Coronary artery (tissue), 2 donors: Measurements from ENCODE around the gene RAB23.

Experiments
- DNase-seq: peaks from one replicate; pipeline ENCODE4 v3.0.0-alpha.2; 2017; ENCODE audit warnings: low spot score
- H3K27ac ChIP-seq, 2 donors: fragments of 200-600 bp; sonication (generic); one replicate each; pipeline ENCODE4 v1.5.1; 2016 to 2019
- H3K4me3 ChIP-seq: fragments of 200-600 bp; sonication (generic); 2 replicates; pipeline ENCODE4 v1.5.1; 2016; ENCODE audit warnings: mild to moderate bottlenecking, moderate library complexity
- CTCF ChIP-seq: fragments of 200-600 bp; sonication (generic); IDR thresholded peaks from one replicate; pipeline ENCODE4 v1.5.1; 2019; ENCODE audit warnings: antibody characterized with exemption

RAB23 gene

GRCh38 chr6:57183336-57183735 is 38.8 kb downstream of the RAB23 start:
- no peak for DNase-seq
- no peak for TF ChIP-seq CTCF
- H3K4me3 ChIP-seq = no peak overlapping the region
- H3K27ac ChIP-seq = no peak overlapping the region

GRCh38 chr6:57182017-57182432 is 40.1 kb downstream of the RAB23 start:
- no peak overlapping the region for H3K4me3 ChIP-seq
- no peak for DNase-seq
- H3K27ac ChIP-seq = peak overlapping the region in 1 of 2 donors; percentile 18
- TF ChIP-seq CTCF = no peak

GRCh38 chr6:57180596-57180995 is 41.5 kb downstream of the RAB23 start:
- Histone ChIP-seq H3K4me3 (no peak overlapping the region), H3K27ac (no peak overlapping the region)
- no peak for TF ChIP-seq CTCF
- DNase-seq = no peak

DNA sequence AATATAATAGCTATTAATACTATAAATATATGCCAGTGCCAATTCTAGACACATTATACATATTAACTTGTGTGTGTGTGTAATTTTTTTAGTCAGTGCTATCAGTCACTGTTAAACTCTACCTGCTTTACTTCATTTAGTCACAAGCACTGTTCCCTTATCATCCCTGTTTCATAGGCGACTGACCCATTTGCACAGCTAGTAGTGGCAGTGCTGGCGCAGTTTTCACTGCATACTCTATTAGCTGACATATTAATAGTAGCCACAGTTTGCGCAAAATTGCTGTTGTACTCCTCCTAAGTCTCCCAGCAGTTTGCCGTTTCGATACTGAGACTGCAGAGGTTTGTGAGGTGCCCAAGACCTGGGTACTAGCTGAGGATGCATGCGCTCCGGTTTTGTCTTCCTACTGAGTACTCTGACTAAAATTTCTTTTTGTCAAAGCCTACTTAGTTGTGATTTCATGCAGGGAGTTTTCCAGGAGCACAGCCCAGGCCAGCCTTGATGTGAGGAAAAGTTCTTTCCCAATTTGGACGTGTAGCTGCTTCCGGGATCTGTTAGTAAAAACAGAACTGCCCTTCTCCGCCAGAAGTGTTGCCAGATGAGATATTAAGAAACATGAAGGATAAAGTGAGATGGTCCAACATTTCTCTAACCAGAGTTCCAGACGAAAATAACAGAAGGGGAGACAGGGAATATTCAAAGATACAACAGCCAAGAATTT is 44.4 kb downstream of the RAB23 start:
- no peak for DNase-seq
- no peak for TF ChIP-seq CTCF
- H3K27ac ChIP-seq = peak overlapping the region; percentile 68 to 88
- H3K4me3 ChIP-seq = peak overlapping the region; percentile 57

- no peak for TF ChIP-seq CTCF
- peak overlapping the region; percentile 76 for H3K4me3 ChIP-seq
- no peak for DNase-seq
- H3K27ac ChIP-seq = peak overlapping the region; percentile 92 to 96
These were observed 47.6 kb downstream of the RAB23 start for GRCh38 chr6:57174511-57174907.

DNA sequence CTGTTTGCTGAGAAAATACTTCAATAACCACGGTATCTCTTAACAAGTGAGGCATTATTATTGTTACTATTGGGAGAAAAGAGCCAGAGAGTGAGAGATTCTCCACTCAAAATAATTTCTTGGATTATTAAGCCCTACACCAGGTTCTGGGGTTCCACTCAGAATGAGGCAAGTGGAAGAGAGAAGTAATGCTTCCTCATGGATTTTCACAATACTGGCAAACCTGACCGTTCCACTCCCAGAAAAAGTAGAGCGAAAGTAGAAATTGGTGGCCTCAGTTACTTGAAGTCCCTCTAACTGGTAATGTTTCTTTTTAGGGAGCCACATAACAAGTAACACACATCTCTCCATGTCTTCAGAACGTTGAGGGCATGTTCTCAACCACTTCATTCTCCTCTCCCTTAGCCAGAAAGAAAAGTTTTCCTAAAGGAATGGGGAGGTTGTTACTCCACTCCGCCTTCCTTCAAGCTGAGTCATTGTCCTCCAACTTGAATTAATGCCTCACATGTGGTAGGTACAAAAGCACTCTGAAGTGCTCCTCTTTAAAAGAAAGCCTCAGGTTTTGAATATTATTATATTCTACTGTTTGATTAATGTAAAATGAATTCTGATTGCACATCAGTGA is 48.1 kb downstream of the RAB23 start:
- no peak for DNase-seq
- Histone ChIP-seq H3K27ac (peak overlapping the region; percentile 92 to 96), H3K4me3 (peak overlapping the region; percentile 76)
- no peak for TF ChIP-seq CTCF
